Measurements from ENCODE around the gene CRMP1. TPM values are rescaled to one million over a fixed set of nuclear protein-coding genes. Genes with fewer than 3 reads are reported as not detected.
"Not testable (repeated sequence)": the region's sequence is repeated elsewhere in the genome, so short reads cannot be mapped to it uniquely, and the experiment has no call there.

Gene CRMP1
- total RNA-seq, 1 experiment from 2014 or later, result 87.0 TPM

DNA sequence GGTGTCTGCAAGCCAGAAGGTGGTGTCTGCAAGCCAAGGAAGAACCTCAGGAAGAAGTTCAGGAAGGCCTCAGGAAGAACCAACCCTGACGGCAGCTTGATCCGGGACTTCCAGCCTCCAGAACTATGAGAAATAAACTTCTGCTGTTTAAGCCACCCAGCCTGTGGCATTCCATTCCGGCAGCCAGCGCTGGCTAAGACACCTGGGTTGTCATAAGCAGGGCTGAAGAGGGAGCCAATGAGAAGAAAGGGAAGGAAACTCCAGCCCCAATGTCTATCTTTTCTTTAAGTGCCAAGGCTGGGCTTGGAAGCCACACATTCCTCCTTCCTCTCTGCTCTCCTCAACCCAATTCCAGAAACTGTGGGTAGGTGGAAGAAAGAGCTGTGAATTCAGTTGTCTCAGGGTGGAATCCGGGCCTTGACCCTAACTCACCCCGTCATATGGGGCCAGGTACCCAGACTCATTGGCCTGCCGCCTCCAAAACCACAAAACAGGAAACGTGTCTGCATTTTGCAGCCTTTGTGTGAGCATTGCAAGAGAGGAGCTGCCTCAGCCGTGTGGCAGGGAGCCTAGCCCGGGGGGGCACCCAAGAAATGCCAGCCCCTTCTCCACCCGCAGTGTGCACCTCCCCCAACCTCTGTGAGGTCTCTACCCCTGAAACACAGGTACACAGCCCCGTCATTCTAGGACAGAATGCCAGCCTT lies 26.8 kb downstream of the CRMP1 start:
- Histone ChIP-seq H3K9me3 (replicated peaks) (no peaks in the 10 kb centered on the region), H3K27ac (no peak overlapping the region), H3K27me3 (no peaks in the 10 kb centered on the region), H3K36me3 (peaks cover 14% of the 10 kb centered on the region), H3K4me3 (no peak overlapping the region), H3K4me1 (peaks cover 24% of the 10 kb centered on the region)
- no peak for DNase-seq

DNA sequence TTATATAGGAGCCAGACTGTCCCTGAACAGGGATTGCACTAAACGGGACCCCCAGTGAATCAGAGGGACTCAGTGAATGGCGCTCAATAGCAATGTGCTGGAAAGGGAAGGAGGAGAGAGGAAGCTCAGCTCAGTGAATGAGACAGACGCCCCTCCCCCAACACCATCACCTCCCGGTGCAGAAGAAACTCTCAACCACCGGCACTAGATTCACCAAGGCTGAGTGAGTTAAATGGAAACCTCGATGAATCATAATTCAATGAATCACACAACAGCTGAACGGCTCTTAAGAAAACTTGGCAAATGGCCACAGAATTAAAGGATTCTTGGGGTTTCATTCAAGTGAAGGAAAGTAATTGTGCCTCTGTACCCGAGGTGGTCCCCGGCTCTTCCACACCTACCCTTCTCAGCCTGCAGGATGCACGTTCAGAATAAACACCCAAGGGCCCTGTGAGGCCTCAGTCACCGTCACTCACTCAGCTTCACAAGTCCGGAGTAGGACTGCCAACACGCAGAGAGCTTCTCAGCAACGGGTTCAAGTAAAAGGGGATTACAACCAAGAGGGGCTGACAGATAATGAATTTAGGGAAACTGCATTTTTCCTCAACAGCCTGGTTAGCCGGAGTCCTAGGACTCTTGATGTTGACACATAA lies 29.3 kb downstream of the CRMP1 start:
- Histone ChIP-seq H3K36me3 (peaks cover 32% of the 10 kb centered on the region), H3K4me1 (peaks cover 24% of the 10 kb centered on the region), H3K27me3 (no peaks in the 10 kb centered on the region), H3K4me3 (no peak overlapping the region), H3K27ac (peak overlapping the region; percentile 43), H3K9me3 (replicated peaks) (no peaks in the 10 kb centered on the region)
- DNase-seq, result peak; percentile 84 to 90

- peaks cover 45% of the 10 kb centered on the region for H3K36me3 ChIP-seq
- no peaks in the 10 kb centered on the region for H3K9me3 ChIP-seq (replicated peaks)
- H3K27me3 ChIP-seq, result no peaks in the 10 kb centered on the region
- H3K27ac ChIP-seq, result no peak overlapping the region
- no peak for DNase-seq
- H3K4me1 ChIP-seq, result peaks cover 2% of the 10 kb centered on the region; the same call in 1 of the 2 replicates
- no peak overlapping the region for H3K4me3 ChIP-seq
These were observed 34.7 kb downstream of the CRMP1 start for GRCh38 chr4:5858020-5858769.

DNA sequence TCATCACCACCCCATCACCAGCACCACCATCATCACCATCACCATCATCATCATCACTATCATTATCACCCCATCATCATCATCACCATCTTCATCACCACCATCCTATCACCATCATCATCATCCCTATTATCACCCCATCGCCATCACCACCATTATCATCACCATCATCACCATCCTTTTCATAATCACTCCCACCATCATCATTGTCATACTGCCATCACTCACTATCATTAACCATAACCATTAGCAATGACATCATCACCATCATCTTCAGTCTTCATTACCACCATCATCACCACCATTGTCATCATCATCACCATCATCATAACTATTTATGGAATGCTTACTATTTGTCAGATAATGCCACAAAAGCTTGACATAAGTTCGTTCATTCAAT lies 35.7 kb downstream of the CRMP1 start:
- Histone ChIP-seq H3K4me3 (no peak overlapping the region), H3K9me3 (replicated peaks) (no peaks in the 10 kb centered on the region), H3K36me3 (peaks cover 45% of the 10 kb centered on the region), H3K4me1 (no peaks in the 10 kb centered on the region), H3K27me3 (no peaks in the 10 kb centered on the region), H3K27ac (no peak overlapping the region)
- no peak for DNase-seq

DNA sequence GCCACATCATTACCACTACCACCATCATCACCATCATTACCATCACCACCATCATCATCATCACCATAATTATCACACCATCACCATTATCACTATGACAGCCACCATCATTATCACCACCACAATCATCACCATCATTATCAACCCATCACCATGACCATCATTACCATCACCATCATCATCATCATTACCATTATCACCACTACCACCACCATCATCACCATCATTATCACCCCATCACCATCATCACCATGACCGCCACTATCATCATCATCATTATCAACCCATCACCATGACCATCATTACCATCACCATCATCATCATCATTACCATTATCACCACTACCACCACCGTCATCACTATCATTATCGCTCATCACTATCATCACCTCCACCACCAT lies 36.5 kb downstream of the CRMP1 start:
- not testable (repeated sequence) for H3K27ac ChIP-seq; DNase-seq; H3K4me3 ChIP-seq; H3K9me3 ChIP-seq (replicated peaks); H3K27me3 ChIP-seq; H3K4me1 ChIP-seq
- H3K36me3 ChIP-seq, result peaks cover 43% of the 10 kb centered on the region

DNA sequence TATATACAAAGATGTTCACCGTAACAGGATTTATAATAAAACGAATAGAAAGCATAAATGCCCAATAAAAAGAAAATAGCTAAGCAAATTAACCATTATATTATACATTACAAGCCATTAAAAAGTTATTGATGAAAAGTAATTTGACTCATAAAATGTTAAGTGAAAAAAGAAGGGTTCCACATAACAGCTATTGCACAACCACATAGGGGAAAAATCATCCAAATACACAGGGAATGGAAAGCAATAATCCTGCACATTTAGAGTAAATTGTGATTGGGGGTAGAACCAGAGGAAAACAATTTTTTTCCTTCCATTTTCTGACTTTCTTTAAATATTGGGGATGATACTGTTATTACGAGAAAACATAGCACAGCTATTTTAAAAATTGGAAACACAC lies 38.0 kb downstream of the CRMP1 start:
- H3K9me3 ChIP-seq (replicated peaks), result no peaks in the 10 kb centered on the region

GRCh38 chr4:5852523-5853202 lies 40.2 kb downstream of the CRMP1 start:
- no peak for DNase-seq
- no peaks in the 10 kb centered on the region for H3K27me3 ChIP-seq

More for the DNA sequence above, 38.0 kb downstream of the CRMP1 start:
- no peaks in the 10 kb centered on the region for H3K4me1 ChIP-seq
- H3K27ac ChIP-seq, result no peak overlapping the region
- DNase-seq, result no peak
- H3K36me3 ChIP-seq, result peaks cover 38% of the 10 kb centered on the region
- H3K27me3 ChIP-seq, result no peaks in the 10 kb centered on the region
- H3K4me3 ChIP-seq, result no peak overlapping the region

DNA sequence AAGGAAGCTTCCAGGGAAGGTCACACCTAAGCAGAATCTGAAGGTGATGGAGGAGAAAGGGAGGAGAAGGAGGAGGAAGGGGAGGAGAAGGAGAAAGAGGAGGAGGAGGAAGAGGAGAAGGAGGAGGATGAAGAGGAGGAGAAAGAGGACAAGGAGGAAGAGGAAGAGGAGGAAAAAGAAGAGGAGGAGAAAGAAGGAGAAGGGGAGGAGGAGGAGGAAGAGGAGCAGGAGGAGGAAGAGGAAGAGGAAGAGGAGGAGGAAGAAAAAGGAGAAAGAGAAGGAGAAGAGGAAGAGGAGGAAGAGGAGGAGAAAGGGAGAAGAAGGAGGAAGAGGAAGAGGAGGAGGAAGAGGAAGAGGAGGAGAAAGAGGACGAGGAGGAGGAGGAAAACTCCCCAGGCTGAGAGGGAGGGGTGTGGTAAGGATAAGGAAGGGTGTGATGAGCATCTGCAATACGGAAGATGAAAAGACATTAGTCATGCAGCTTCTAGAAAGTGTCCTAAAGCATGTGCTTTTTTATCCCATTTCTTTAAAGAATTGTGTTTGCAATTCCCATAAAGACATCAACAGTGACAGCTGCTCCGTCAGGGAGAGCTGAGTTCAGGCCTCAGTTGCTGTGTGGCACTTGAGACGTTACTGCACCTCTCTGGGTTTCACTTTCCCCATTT lies 41.1 kb downstream of the CRMP1 start:
- H3K9me3 ChIP-seq (replicated peaks), result no peaks in the 10 kb centered on the region
- H3K27me3 ChIP-seq, result no peaks in the 10 kb centered on the region
- H3K27ac ChIP-seq, result no peak overlapping the region
- H3K4me3 ChIP-seq, result no peak overlapping the region
- peaks cover 48% of the 10 kb centered on the region for H3K36me3 ChIP-seq
- no peak for DNase-seq
- no peaks in the 10 kb centered on the region for H3K4me1 ChIP-seq

More at GRCh38 chr4:5852523-5853202, 40.2 kb downstream of the CRMP1 start:
- H3K36me3 ChIP-seq, result peaks cover 41% of the 10 kb centered on the region
- no peaks in the 10 kb centered on the region for H3K9me3 ChIP-seq (replicated peaks)
- no peaks in the 10 kb centered on the region for H3K4me1 ChIP-seq
- no peak overlapping the region for H3K27ac ChIP-seq
- no peak overlapping the region for H3K4me3 ChIP-seq

GRCh38 chr4:5845035-5845905 lies 47.6 kb downstream of the CRMP1 start:
- no peak overlapping the region for H3K4me3 ChIP-seq
- peak in 1 of 2 experiments; percentile 23 for DNase-seq
- no peaks in the 10 kb centered on the region for H3K27me3 ChIP-seq
- peaks cover 11% of the 10 kb centered on the region; the same call in 1 of the 2 replicates for H3K4me1 ChIP-seq
- H3K27ac ChIP-seq, result no peak overlapping the region
- peaks cover 50% of the 10 kb centered on the region for H3K36me3 ChIP-seq
- no peaks in the 10 kb centered on the region for H3K9me3 ChIP-seq (replicated peaks)

DNA sequence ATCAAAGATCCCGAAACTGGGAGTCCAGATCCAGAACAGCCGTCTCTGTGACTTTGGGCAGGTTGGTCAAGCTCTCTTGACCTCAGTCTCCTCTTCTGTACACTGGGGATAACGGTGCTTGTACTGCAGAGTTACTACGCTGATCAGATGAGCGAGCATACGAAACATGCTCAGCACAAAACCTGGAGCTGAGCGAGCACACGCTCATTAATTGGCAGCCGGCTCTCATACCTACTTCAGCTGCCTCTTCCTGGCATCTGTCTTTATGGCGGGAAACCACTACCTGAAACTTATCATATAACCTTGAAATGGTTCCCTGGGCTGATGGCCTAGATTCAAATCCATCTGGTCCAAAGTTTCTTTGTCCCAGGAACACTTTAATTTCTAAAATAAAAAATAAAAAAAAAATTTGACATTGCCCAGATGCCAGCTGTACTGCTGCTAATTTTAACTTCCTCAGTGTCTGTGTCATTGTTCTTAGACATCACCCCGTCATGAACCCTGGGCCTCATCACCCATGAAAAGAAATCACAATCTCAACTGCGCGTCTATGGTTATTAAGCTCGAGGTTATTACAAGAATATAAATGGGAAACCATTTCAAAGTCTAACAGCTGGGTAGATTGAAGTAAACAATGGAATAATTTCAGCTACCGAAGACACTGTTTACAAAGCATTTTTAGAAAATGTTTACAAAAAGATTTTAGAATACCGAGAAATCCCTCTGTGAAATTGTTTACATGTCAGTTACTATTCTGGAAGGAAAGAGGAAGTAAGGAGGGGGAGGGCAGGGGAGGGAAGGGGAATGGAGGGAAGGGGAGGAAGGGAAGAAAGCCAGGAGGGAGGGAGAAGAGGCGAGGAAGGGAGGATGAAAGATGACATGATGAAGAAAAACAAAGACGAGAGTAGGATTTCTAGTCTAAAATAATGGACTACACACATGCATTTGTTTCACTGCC lies 49.0 kb downstream of the CRMP1 start:
- no peaks in the 10 kb centered on the region for H3K9me3 ChIP-seq (replicated peaks)
- H3K27ac ChIP-seq, result peak overlapping the region; percentile 38; the same call in 1 of the 2 replicates

GRCh38 chr4:5842456-5842855 lies 50.4 kb downstream of the CRMP1 start:
- no peak overlapping the region for H3K4me3 ChIP-seq
- no peak for DNase-seq
- H3K36me3 ChIP-seq, result peaks cover 42% of the 10 kb centered on the region
- H3K27ac ChIP-seq, result no peak overlapping the region
- peaks cover 11% of the 10 kb centered on the region; the same call in 1 of the 2 replicates for H3K4me1 ChIP-seq
- H3K9me3 ChIP-seq (replicated peaks), result no peaks in the 10 kb centered on the region
- H3K27me3 ChIP-seq, result no peaks in the 10 kb centered on the region

More for the DNA sequence above, 49.0 kb downstream of the CRMP1 start:
- peak in 1 of 2 experiments; percentile 17 for DNase-seq
- Histone ChIP-seq H3K36me3 (peaks cover 47% of the 10 kb centered on the region), H3K27me3 (no peaks in the 10 kb centered on the region), H3K4me1 (peaks cover 11% of the 10 kb centered on the region; the same call in 1 of the 2 replicates), H3K4me3 (no peak overlapping the region)

DNA sequence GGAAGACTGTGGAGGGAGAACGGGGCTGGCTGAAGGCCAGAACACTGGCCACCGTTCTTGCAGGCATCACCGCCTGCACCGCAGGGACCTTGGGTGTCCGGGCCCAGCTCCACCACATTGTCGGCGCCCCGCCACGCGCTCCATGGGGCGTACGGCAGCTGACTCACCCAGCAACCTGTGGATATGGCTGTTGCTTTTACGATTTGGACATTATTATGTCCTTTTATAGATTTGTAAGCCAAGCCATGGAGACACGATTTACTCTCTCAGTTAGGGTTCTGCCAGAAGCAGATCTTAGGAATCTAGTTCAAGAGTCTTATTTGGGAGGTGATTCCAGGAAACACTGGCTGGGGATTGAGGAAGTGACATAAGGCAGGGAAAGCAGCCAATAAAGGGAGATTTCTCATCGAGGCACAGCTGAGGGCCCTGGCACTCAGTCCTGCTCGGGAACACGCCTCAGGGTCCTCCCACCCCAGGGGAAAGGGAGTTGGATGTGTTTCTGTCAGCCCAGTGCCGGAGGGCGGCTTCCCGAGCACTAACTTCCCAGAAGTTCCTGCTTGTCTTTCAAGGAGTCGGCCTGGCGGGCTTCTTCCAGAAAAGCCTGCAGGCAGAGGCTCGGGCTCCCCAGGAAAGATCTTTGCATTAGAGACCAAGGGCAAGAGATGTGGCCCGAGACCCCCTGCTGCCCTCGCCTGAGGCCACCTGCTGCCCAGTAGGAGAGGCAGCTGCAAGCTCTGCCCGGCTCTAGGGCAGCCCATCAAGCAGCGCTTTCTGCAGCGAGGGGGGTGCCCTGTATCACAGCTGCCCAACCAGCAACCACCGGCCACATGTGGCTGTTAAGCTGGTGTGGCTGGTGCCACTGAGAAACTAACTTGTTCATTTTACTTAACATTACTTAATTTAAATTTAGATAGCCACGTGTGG lies 52.9 kb downstream of the CRMP1 start:
- Histone ChIP-seq H3K9me3 (replicated peaks) (no peaks in the 10 kb centered on the region), H3K4me1 (peaks cover 11% of the 10 kb centered on the region; the same call in 1 of the 2 replicates), H3K27ac (no peak overlapping the region), H3K36me3 (peaks cover 41% of the 10 kb centered on the region), H3K4me3 (no peak overlapping the region), H3K27me3 (no peaks in the 10 kb centered on the region)
- DNase-seq, result no peak
